ENCODE data around the gene PRR7.

GRCh38 chr5:177469750-177470525, 23.3 kb downstream of the PRR7 start:
- no peak for TF ChIP-seq CTCF (IDR thresholded peaks at IDR 0.05)
- TF ChIP-seq POLR2A (IDR thresholded peaks at IDR 0.05), result no peak
